Coronary artery (tissue), 2 donors: ENCODE measurements around the gene SAG.

ENCODE experiments used
- DNase-seq: peaks from one replicate; pipeline ENCODE4 v3.0.0-alpha.2; 2017; ENCODE audit warnings: low spot score
- H3K27ac ChIP-seq, 2 donors: fragments of 200-600 bp; sonication (generic); one replicate each; pipeline ENCODE4 v1.5.1; 2016 to 2019
- H3K4me3 ChIP-seq: fragments of 200-600 bp; sonication (generic); 2 replicates; pipeline ENCODE4 v1.5.1; 2016; ENCODE audit warnings: mild to moderate bottlenecking, moderate library complexity
- TF ChIP-seq, protein P1 (sequence below): fragments of 200-600 bp; sonication (generic); IDR thresholded peaks from one replicate; pipeline ENCODE4 v1.5.1; 2019; ENCODE audit warnings: antibody characterized with exemption

Gene SAG

DNA sequence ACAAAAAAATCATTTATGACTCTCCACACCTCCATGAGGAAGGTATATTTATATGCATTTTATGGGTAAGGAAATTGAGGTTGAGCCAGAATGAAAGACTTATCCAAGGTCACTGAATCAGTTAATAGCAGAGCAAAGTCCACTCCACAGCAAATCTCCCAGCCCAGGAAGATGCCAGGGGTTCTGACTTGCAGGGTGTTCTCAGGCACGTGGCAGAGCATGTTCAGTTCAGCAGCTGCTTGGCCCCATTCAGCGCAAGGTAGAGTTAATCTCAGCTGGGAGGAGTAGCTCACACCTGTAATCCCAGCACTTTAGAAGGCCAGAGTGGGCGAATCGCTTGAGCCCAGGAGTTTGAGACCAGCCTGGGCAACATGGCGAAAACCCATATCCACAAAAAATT lies 28.9 kb downstream of the SAG start:
- Histone ChIP-seq H3K4me3 (no peak overlapping the region), H3K27ac (no peak overlapping the region)
- TF ChIP-seq, protein P1, sequence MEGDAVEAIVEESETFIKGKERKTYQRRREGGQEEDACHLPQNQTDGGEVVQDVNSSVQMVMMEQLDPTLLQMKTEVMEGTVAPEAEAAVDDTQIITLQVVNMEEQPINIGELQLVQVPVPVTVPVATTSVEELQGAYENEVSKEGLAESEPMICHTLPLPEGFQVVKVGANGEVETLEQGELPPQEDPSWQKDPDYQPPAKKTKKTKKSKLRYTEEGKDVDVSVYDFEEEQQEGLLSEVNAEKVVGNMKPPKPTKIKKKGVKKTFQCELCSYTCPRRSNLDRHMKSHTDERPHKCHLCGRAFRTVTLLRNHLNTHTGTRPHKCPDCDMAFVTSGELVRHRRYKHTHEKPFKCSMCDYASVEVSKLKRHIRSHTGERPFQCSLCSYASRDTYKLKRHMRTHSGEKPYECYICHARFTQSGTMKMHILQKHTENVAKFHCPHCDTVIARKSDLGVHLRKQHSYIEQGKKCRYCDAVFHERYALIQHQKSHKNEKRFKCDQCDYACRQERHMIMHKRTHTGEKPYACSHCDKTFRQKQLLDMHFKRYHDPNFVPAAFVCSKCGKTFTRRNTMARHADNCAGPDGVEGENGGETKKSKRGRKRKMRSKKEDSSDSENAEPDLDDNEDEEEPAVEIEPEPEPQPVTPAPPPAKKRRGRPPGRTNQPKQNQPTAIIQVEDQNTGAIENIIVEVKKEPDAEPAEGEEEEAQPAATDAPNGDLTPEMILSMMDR = no peak
- no peak for DNase-seq

DNA sequence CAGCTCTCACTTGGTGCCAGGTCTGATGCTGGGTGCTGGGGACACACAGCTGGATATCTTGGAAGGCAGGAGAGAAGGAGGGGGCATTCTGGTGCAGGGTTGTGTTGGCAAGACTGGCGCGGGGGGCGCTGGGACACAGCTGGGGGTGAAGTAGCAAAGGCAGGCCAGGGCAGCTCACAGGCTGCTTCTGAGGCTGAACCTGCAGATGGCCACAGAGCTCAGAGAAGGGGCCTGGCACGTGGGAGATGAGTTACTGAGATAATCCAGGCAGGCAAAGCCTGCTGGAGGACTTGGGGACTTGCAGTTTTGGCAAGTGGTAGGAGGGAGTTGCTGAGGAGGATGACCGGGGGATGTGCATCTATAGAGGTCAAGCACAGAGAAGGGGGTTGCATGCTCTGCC lies 30.4 kb downstream of the SAG start:
- TF ChIP-seq, protein P1 = no peak
- Histone ChIP-seq H3K27ac (no peak overlapping the region), H3K4me3 (no peak overlapping the region)
- no peak for DNase-seq

DNA sequence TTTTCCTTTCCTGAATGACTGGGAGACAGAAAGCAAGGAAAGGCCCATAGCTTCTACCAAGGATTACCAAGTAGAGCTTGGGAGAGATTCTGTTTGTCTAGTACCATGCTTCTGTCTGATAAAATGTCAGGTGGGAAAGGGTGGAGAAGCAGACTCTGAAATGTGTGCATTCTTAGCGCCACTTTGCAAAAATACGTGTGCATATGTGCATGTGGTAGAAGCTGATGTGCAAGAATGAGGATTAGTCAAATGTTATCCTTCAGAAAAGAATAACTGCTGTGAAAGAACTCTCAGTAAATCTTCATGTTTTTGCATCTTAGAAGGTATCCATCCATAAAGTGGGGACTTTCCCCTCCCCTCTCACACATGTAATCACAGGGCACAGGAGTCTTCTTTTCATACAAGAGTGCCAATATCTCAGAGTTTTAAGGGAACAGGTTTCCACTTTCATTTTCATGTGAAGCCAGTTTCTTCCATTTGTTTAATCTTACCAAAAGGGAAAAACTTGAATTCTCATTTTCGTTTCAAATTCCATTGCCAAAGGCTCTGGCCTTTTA lies 31.3 kb downstream of the SAG start:
- Histone ChIP-seq H3K4me3 (no peak overlapping the region), H3K27ac (no peak overlapping the region)
- DNase-seq = no peak
- TF ChIP-seq, protein P1 = no peak

DNA sequence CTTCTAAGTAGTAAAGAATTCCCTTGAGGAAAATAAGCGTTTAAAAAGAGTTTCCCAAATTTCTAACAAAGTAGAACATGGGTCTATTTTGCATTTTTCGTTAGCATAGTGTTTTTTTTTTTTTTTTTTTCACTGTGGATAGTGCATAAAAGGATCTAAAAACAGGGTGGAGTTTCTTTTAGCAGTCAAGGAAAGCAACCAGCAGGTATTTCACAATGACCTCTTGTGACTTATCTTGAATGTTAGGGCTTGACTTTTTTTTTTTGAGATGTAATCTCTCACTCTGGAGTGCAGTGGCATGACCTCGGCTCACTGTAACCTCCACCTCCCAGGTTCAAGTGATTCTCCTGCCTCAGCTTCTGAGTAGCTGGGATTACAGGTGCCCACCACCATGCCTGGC lies 31.8 kb downstream of the SAG start:
- Histone ChIP-seq H3K27ac (no peak overlapping the region), H3K4me3 (no peak overlapping the region)
- no peak for DNase-seq
- TF ChIP-seq, protein P1 = no peak

DNA sequence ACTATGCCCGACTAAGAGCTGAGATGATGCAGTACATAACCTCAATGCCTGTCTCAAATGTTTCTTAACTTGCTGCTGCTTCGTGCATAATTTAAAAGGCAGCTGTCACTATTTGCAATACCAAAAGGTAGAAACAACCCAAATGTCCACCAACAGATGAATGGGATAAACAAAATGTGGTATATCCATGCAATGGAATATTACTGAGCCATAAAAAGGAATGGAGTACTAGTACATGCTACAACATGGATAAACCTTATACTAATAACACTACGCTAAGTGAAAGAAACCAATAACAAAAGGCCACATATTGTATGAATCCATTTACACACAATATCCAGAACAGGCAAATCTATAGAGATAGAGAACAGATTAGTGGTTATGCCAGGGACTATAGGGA lies 33.7 kb downstream of the SAG start:
- DNase-seq = no peak
- Histone ChIP-seq H3K4me3 (no peak overlapping the region), H3K27ac (no peak overlapping the region)
- TF ChIP-seq, protein P1 = no peak

DNA sequence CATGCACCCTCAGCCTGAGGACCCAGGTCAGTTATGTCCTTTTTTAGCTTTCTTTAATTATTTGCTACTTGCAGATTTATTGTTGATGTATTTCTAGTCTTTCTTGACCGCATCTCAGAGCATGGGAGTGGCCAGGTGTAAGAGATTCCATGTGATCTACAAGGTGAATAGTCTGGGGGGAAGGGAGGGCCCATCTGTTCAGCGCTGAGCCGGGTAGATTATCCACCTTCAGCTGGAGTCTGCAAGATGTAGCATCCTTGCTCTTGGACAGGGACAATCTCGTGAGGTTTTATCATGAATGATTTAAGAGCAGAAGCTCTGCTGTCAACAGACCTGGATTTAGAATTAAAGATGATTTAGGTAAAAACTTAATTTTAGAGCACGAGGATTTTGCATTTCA lies 34.7 kb downstream of the SAG start:
- TF ChIP-seq, protein P1 = no peak
- Histone ChIP-seq H3K27ac (no peak overlapping the region), H3K4me3 (no peak overlapping the region)
- no peak for DNase-seq

DNA sequence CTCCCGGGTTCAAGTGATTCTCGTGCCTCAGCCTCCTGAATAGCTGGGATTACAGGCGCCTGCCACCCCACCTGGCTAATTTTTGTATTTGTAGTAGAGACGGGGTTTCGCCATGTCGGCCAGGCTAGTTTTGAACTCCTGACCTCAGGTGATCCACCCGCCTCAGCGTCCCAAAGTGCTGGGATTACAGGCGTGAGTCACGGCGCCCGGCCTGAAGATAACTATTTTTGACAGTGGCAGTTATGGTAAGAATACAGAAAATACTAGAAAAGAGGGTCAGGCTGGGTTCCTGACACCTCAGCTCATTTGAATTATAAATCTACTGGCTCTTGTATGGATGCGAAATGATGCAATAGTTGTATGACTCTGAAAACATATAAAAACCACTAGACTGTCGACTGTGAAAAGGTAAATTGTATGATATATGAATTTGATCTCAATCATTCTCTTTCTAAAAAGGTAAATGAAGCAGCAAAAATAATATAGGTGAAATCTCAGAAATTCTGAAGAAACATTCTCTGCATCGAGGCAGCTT lies 35.6 kb downstream of the SAG start:
- no peak for DNase-seq
- TF ChIP-seq, protein P1 = no peak
- H3K4me3 ChIP-seq = no peak overlapping the region
- no peak overlapping the region for H3K27ac ChIP-seq
